Lower leg skin (tissue), 4 donors: Measurements from ENCODE around the gene FGGY. TPM values are rescaled to one million over a fixed set of nuclear protein-coding genes. Genes with fewer than 3 reads are reported as not detected.
"Not testable (repeated sequence)": the region's sequence is repeated elsewhere in the genome, so short reads cannot be mapped to it uniquely, and the experiment has no call there.

Source experiments
- DNase-seq, 2 donors: peaks; one replicate each; pipeline ENCODE4 v3.0.0-alpha.2; 2019; ENCODE audit warnings: low spot score in 2 of 2
- H3K4me3 ChIP-seq: fragments of 200-600 bp; sonication (generic); 2 replicates; pipeline ENCODE4 v1.5.1; 2017; ENCODE audit warnings: mild to moderate bottlenecking, low read depth; ENCODE audit not compliant: poor library complexity, severe bottlenecking
- CTCF ChIP-seq, 3 donors: fragments of 450-650 bp; IDR thresholded peaks; one replicate each; pipeline ENCODE4 v1.5.1; 2016; ENCODE audit warnings: antibody characterized with exemption in 3 of 3, mild to moderate bottlenecking in 3 of 3, moderate library complexity in 2 of 3
- POLR2A ChIP-seq, 2 donors: fragments of 450-650 bp; IDR thresholded peaks; one replicate each; pipeline ENCODE4 v1.6.1; 2016 to 2017; ENCODE audit warnings: antibody characterized with exemption in 2 of 2, mild to moderate bottlenecking in 1 of 2, moderate library complexity in 1 of 2
- WGBS, 2 donors: methylation state at CpG; one replicate each; pipeline ENCODE4 v1.1.5; 2018; 5-methylcytosine and 5-hydroxymethylcytosine counted together
- intact Hi-C: fragments of 100-400 bp; cut with DNase I; formaldehyde crosslinking; loops from one replicate; pipeline ENCODE4 v1.15.0; 2023; ENCODE audit warnings: low total_unique reads
- total RNA-seq, 4 donors: library from RNA; depleted of rRNA; stranded (reverse); fragments of >200 nt; gene quantifications; one replicate each; pipeline ENCODE4 v1.1.0, GENCODE V29; 2016

Gene FGGY
- total RNA-seq, 4 donors from 2014 or later, result 10.0 to 29.5 (median 17.5) TPM

DNA sequence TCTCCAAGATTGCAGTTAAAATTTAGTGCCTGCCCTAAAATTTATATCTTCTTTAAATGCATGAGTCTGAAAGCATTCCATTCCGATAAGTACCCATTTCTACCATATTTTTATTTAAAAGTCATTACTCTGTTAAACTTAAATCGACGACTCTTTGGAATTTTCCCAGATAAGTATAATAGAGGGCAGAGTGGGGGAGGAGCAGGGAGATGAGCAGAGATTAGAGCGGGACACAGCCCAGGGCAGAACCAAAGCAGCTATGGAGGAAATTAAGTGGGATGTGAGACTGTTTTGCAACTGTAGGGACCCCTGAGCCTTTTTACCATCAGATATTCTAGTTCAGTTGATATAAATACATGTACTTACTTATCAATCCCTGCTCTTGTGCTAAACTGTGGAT is 257.9 kb downstream of the FGGY start:
- DNase-seq, result no peak
- no peak overlapping the region for H3K4me3 ChIP-seq
- TF ChIP-seq CTCF (IDR thresholded peaks at IDR 0.05) (no peak), POLR2A (IDR thresholded peaks at IDR 0.05) (no peak)
- intact Hi-C loops, result no loop called here
- WGBS, 2 donors, result 87 to 88% methylated on average over 4 of the region's 4 CpGs

DNA sequence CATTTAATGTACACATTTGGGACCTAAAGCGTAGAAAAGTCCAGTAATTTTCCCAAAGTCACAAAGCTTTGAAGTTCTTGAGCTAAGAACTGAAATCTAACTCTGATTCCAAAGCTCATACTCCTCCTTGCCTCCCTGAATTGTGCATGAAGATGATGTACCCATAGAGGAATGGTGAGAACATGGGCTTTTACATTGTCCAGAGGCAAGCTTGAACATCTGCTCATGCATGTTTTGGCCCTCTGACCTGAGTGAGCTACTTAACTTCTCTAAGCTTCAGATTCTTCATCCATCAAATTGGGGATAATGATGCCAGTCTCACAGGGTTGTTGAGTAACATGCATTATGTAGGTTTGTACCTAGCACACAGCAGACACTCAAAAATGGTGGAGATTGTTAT is 259.5 kb downstream of the FGGY start:
- WGBS, 2 donors, result 97 to 100% methylated on average over 1 of the region's 1 CpG
- no peak for DNase-seq
- H3K4me3 ChIP-seq, result no peak overlapping the region
- intact Hi-C loops, result no loop called here
- TF ChIP-seq POLR2A (IDR thresholded peaks at IDR 0.05), result no peak
- TF ChIP-seq CTCF (IDR thresholded peaks at IDR 0.05), result no peak

- no peak overlapping the region for H3K4me3 ChIP-seq
- no peak for TF ChIP-seq CTCF (IDR thresholded peaks at IDR 0.05)
- TF ChIP-seq POLR2A (IDR thresholded peaks at IDR 0.05), result no peak
- 75 to 81% methylated on average over 8 of the region's 8 CpGs for WGBS, 2 donors
- intact Hi-C loops, result no loop called here
- no peak for DNase-seq
Observed at GRCh38 chr1:59556802-59557548, 260.1 kb downstream of the FGGY start.

- WGBS, 2 donors, result 92 to 95% methylated on average over 1 of the region's 1 CpG
- TF ChIP-seq CTCF (IDR thresholded peaks at IDR 0.05) (no peak), POLR2A (IDR thresholded peaks at IDR 0.05) (no peak)
- intact Hi-C loops, result no loop called here
- no peak overlapping the region for H3K4me3 ChIP-seq
- no peak for DNase-seq
Observed at GRCh38 chr1:59557549-59557885, 260.6 kb downstream of the FGGY start.

DNA sequence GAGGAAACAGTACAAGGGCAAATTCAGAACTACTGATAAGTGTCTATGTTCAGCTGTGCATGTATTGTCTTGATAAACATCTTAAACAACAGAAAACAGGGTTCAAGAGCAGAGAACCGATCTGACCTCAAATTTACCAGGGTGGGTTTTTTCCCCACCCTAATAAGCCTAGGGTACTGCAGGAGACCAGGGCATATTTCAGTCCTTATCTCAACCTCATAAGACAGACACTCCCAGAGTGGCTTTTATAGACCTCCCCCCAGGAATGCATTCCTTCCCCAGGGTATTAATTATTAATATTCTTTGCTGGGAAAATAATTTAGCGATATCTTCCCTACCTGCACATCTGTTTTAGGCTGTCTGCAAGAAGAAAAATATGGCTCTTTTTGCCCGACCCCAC is 261.7 kb downstream of the FGGY start:
- intact Hi-C loops, DNase-seq, H3K4me3 ChIP-seq: not testable (repeated sequence)
- 93 to 94% methylated on average over 3 of the region's 3 CpGs for WGBS, 2 donors

GRCh38 chr1:59560807-59561450 is 264.0 kb downstream of the FGGY start:
- DNase-seq, result no peak
- intact Hi-C loops, result no loop called here
- no peak overlapping the region for H3K4me3 ChIP-seq
- TF ChIP-seq POLR2A (IDR thresholded peaks at IDR 0.05) (no peak), CTCF (IDR thresholded peaks at IDR 0.05) (no peak)
- 93 to 97% methylated on average over 6 of the region's 6 CpGs for WGBS, 2 donors
